ENCODE data around the gene ZFPM1.

The ZFPM1 gene

GRCh38 chr16:88575251-88575650, 122.2 kb downstream of the ZFPM1 start:
- no peaks in the 10 kb centered on the region for H3K27me3 Mint-ChIP-seq (ENCODE audit: low read depth)
- H3K36me3 Mint-ChIP-seq (ENCODE audit: low read depth): peaks cover 35% of the 10 kb centered on the region
- H3K9me3 Mint-ChIP-seq: no peaks in the 10 kb centered on the region
- peak overlapping the region in 1 of 3 experiments; percentile 27 for H3K4me3 Mint-ChIP-seq
- no peak overlapping the region for H3K27ac Mint-ChIP-seq
- no peak for TF ChIP-seq CTCF (IDR thresholded peaks at IDR 0.05; ENCODE audit: unreplicated experiment in 3 of 3)
- H3K4me1 Mint-ChIP-seq: peaks cover 9% of the 10 kb centered on the region

- peaks cover 8% of the 10 kb centered on the region for H3K4me1 Mint-ChIP-seq
- TF ChIP-seq CTCF (IDR thresholded peaks at IDR 0.05; ENCODE audit: unreplicated experiment in 3 of 3): no peak
- no peaks in the 10 kb centered on the region for H3K9me3 Mint-ChIP-seq
- peaks cover 39% of the 10 kb centered on the region for H3K36me3 Mint-ChIP-seq (ENCODE audit: low read depth)
- H3K4me3 Mint-ChIP-seq: no peak overlapping the region
- no peak overlapping the region for H3K27ac Mint-ChIP-seq
- H3K27me3 Mint-ChIP-seq (ENCODE audit: low read depth): no peaks in the 10 kb centered on the region
Observed at GRCh38 chr16:88576307-88576706, 123.2 kb downstream of the ZFPM1 start.

- H3K9me3 Mint-ChIP-seq: no peaks in the 10 kb centered on the region
- no peaks in the 10 kb centered on the region for H3K27me3 Mint-ChIP-seq (ENCODE audit: low read depth)
- TF ChIP-seq CTCF (IDR thresholded peaks at IDR 0.05; ENCODE audit: unreplicated experiment in 3 of 3): no peak
- no peak overlapping the region for H3K4me3 Mint-ChIP-seq
- H3K36me3 Mint-ChIP-seq (ENCODE audit: low read depth): peaks cover 44% of the 10 kb centered on the region
- H3K27ac Mint-ChIP-seq: no peak overlapping the region
- H3K4me1 Mint-ChIP-seq: no peaks in the 10 kb centered on the region
Observed at GRCh38 chr16:88577166-88577565, 124.1 kb downstream of the ZFPM1 start.

GRCh38 chr16:88578446-88579313, 125.6 kb downstream of the ZFPM1 start:
- no peaks in the 10 kb centered on the region for H3K9me3 Mint-ChIP-seq
- TF ChIP-seq CTCF (IDR thresholded peaks at IDR 0.05; ENCODE audit: unreplicated experiment in 3 of 3): no peak
- no peak overlapping the region for H3K4me3 Mint-ChIP-seq
- no peaks in the 10 kb centered on the region for H3K27me3 Mint-ChIP-seq (ENCODE audit: low read depth)
- H3K27ac Mint-ChIP-seq: no peak overlapping the region
- H3K36me3 Mint-ChIP-seq (ENCODE audit: low read depth): peaks cover 41% of the 10 kb centered on the region
- no peaks in the 10 kb centered on the region for H3K4me1 Mint-ChIP-seq

- no peak overlapping the region for H3K27ac Mint-ChIP-seq
- H3K36me3 Mint-ChIP-seq (ENCODE audit: low read depth): peaks cover 38% of the 10 kb centered on the region
- H3K4me3 Mint-ChIP-seq: no peak overlapping the region
- H3K9me3 Mint-ChIP-seq: no peaks in the 10 kb centered on the region
- TF ChIP-seq CTCF (IDR thresholded peaks at IDR 0.05; ENCODE audit: unreplicated experiment in 3 of 3): no peak
- no peaks in the 10 kb centered on the region for H3K4me1 Mint-ChIP-seq
- no peaks in the 10 kb centered on the region for H3K27me3 Mint-ChIP-seq (ENCODE audit: low read depth)
Observed at GRCh38 chr16:88580371-88580770, 127.3 kb downstream of the ZFPM1 start.

- Mint-ChIP-seq H3K27me3 (ENCODE audit: low read depth) (no peaks in the 10 kb centered on the region), H3K4me1 (no peaks in the 10 kb centered on the region), H3K9me3 (no peaks in the 10 kb centered on the region), H3K36me3 (ENCODE audit: low read depth) (peaks cover 42% of the 10 kb centered on the region), H3K27ac (no peak overlapping the region), H3K4me3 (no peak overlapping the region)
- TF ChIP-seq CTCF (IDR thresholded peaks at IDR 0.05; ENCODE audit: unreplicated experiment in 3 of 3): no peak
Observed at GRCh38 chr16:88581033-88581432, 128.0 kb downstream of the ZFPM1 start.
